ENCODE results near the gene PSG1. TPM values are rescaled to one million over a fixed set of nuclear protein-coding genes. Genes with fewer than 3 reads are reported as not detected.
"Not testable (repeated sequence)": the region's sequence is repeated elsewhere in the genome, so short reads cannot be mapped to it uniquely, and the experiment has no call there.

PSG1 gene
- total RNA-seq, 3 donors from 2014 or later (not counting 1 experiment from before 2014, with no cell fraction given): not detected

- H3K4me1 ChIP-seq (ENCODE audit: control insufficient read depth, insufficient read depth, low read length); H3K9me3 ChIP-seq (ENCODE audit: control insufficient read depth, insufficient read depth, low read length); H3K27ac Mint-ChIP-seq; H3K36me3 Mint-ChIP-seq; DNase-seq; H3K4me3 ChIP-seq (ENCODE audit: low read length); H3K4me3 Mint-ChIP-seq; ATAC-seq; H3K9me3 Mint-ChIP-seq; intact Hi-C loops (cut with micrococcal nuclease); H3K36me3 ChIP-seq (ENCODE audit: control insufficient read depth, insufficient read depth, low read length); H3K4me1 Mint-ChIP-seq; H3K27ac ChIP-seq (ENCODE audit: low read length); H3K27me3 ChIP-seq (ENCODE audit: control insufficient read depth, insufficient read depth, low read length): not testable (repeated sequence)
- peaks cover 27 to 37% of the 10 kb centered on the region in 2 donors for H3K27me3 Mint-ChIP-seq (ENCODE audit: low read depth in 2 of 2)
These were observed 8.4 kb upstream of the PSG1 start for GRCh38 chr19:42887876-42888445.

- peaks cover 32 to 58% of the 10 kb centered on the region in 2 donors for H3K27me3 Mint-ChIP-seq (ENCODE audit: low read depth in 2 of 2)
- H3K36me3 Mint-ChIP-seq; H3K4me1 ChIP-seq (ENCODE audit: control insufficient read depth, insufficient read depth, low read length); H3K27ac ChIP-seq (ENCODE audit: low read length); H3K9me3 ChIP-seq (ENCODE audit: control insufficient read depth, insufficient read depth, low read length); H3K36me3 ChIP-seq (ENCODE audit: control insufficient read depth, insufficient read depth, low read length); ATAC-seq; H3K4me1 Mint-ChIP-seq; H3K4me3 ChIP-seq (ENCODE audit: low read length); H3K27me3 ChIP-seq (ENCODE audit: control insufficient read depth, insufficient read depth, low read length); H3K4me3 Mint-ChIP-seq; intact Hi-C loops (cut with micrococcal nuclease); H3K27ac Mint-ChIP-seq; H3K9me3 Mint-ChIP-seq; DNase-seq: not testable (repeated sequence)
- WGBS (ENCODE audit: insufficient coverage): no CpG with 5 or more reads among the region's 2 CpGs
These were observed 3.2 kb upstream of the PSG1 start for GRCh38 chr19:42882730-42883129.

- H3K9me3 ChIP-seq (ENCODE audit: control insufficient read depth, insufficient read depth, low read length); H3K27ac Mint-ChIP-seq; H3K27ac ChIP-seq (ENCODE audit: low read length); intact Hi-C loops (cut with micrococcal nuclease); H3K4me3 ChIP-seq (ENCODE audit: low read length); H3K36me3 Mint-ChIP-seq; H3K27me3 ChIP-seq (ENCODE audit: control insufficient read depth, insufficient read depth, low read length); H3K36me3 ChIP-seq (ENCODE audit: control insufficient read depth, insufficient read depth, low read length); ATAC-seq; DNase-seq; H3K4me3 Mint-ChIP-seq; H3K9me3 Mint-ChIP-seq; H3K4me1 ChIP-seq (ENCODE audit: control insufficient read depth, insufficient read depth, low read length); H3K4me1 Mint-ChIP-seq: not testable (repeated sequence)
- WGBS (ENCODE audit: insufficient coverage): 59% methylated on average over 4 of the region's 5 CpGs
- H3K27me3 Mint-ChIP-seq (ENCODE audit: low read depth in 2 of 2): peaks cover 28 to 58% of the 10 kb centered on the region in 2 donors
These were observed 2.5 kb upstream of the PSG1 start for GRCh38 chr19:42882010-42882409.

GRCh38 chr19:42881279-42881678, 1.8 kb upstream of the PSG1 start:
- ATAC-seq; H3K4me1 ChIP-seq (ENCODE audit: control insufficient read depth, insufficient read depth, low read length); H3K27me3 ChIP-seq (ENCODE audit: control insufficient read depth, insufficient read depth, low read length); H3K9me3 Mint-ChIP-seq; intact Hi-C loops (cut with micrococcal nuclease); H3K4me3 ChIP-seq (ENCODE audit: low read length); H3K27ac ChIP-seq (ENCODE audit: low read length); H3K36me3 ChIP-seq (ENCODE audit: control insufficient read depth, insufficient read depth, low read length); H3K27ac Mint-ChIP-seq; H3K9me3 ChIP-seq (ENCODE audit: control insufficient read depth, insufficient read depth, low read length); H3K4me3 Mint-ChIP-seq; H3K4me1 Mint-ChIP-seq; H3K36me3 Mint-ChIP-seq: not testable (repeated sequence)
- 70% methylated on average over 8 of the region's 8 CpGs for WGBS (ENCODE audit: insufficient coverage)
- DNase-seq: peak in 1 of 2 donors; percentile 4
- peaks cover 24 to 55% of the 10 kb centered on the region in 2 donors for H3K27me3 Mint-ChIP-seq (ENCODE audit: low read depth in 2 of 2)

GRCh38 chr19:42880621-42881020, 1.1 kb upstream of the PSG1 start:
- H3K27ac Mint-ChIP-seq; H3K4me3 ChIP-seq (ENCODE audit: low read length); H3K36me3 Mint-ChIP-seq; H3K27me3 ChIP-seq (ENCODE audit: control insufficient read depth, insufficient read depth, low read length); H3K9me3 Mint-ChIP-seq; H3K27ac ChIP-seq (ENCODE audit: low read length); H3K9me3 ChIP-seq (ENCODE audit: control insufficient read depth, insufficient read depth, low read length); H3K4me1 Mint-ChIP-seq; H3K36me3 ChIP-seq (ENCODE audit: control insufficient read depth, insufficient read depth, low read length); ATAC-seq; H3K4me3 Mint-ChIP-seq; DNase-seq; intact Hi-C loops (cut with micrococcal nuclease); H3K4me1 ChIP-seq (ENCODE audit: control insufficient read depth, insufficient read depth, low read length): not testable (repeated sequence)
- 87% methylated on average over 7 of the region's 9 CpGs for WGBS (ENCODE audit: insufficient coverage)
- peaks cover 23 to 48% of the 10 kb centered on the region in 2 donors for H3K27me3 Mint-ChIP-seq (ENCODE audit: low read depth in 2 of 2)

GRCh38 chr19:42876596-42876995, 2.9 kb downstream of the PSG1 start:
- H3K9me3 ChIP-seq (ENCODE audit: control insufficient read depth, insufficient read depth, low read length); H3K4me1 ChIP-seq (ENCODE audit: control insufficient read depth, insufficient read depth, low read length); DNase-seq; H3K9me3 Mint-ChIP-seq; H3K4me3 Mint-ChIP-seq; ATAC-seq; H3K27me3 ChIP-seq (ENCODE audit: control insufficient read depth, insufficient read depth, low read length); intact Hi-C loops (cut with micrococcal nuclease); H3K27ac ChIP-seq (ENCODE audit: low read length); H3K36me3 Mint-ChIP-seq; H3K4me1 Mint-ChIP-seq; H3K27ac Mint-ChIP-seq; H3K4me3 ChIP-seq (ENCODE audit: low read length); H3K36me3 ChIP-seq (ENCODE audit: control insufficient read depth, insufficient read depth, low read length): not testable (repeated sequence)
- peaks cover 7 to 21% of the 10 kb centered on the region in 2 donors for H3K27me3 Mint-ChIP-seq (ENCODE audit: low read depth in 2 of 2)

GRCh38 chr19:42875881-42876280, 3.6 kb downstream of the PSG1 start:
- H3K36me3 ChIP-seq (ENCODE audit: control insufficient read depth, insufficient read depth, low read length); H3K9me3 ChIP-seq (ENCODE audit: control insufficient read depth, insufficient read depth, low read length); intact Hi-C loops (cut with micrococcal nuclease); H3K36me3 Mint-ChIP-seq; H3K4me3 Mint-ChIP-seq; ATAC-seq; H3K27ac ChIP-seq (ENCODE audit: low read length); H3K9me3 Mint-ChIP-seq; DNase-seq; H3K4me1 ChIP-seq (ENCODE audit: control insufficient read depth, insufficient read depth, low read length); H3K27me3 ChIP-seq (ENCODE audit: control insufficient read depth, insufficient read depth, low read length); H3K27ac Mint-ChIP-seq; H3K4me3 ChIP-seq (ENCODE audit: low read length); H3K4me1 Mint-ChIP-seq: not testable (repeated sequence)
- H3K27me3 Mint-ChIP-seq (ENCODE audit: low read depth in 2 of 2): peaks cover 7 to 28% of the 10 kb centered on the region in 2 donors
- 50% methylated on average over 1 of the region's 1 CpG for WGBS (ENCODE audit: insufficient coverage)

GRCh38 chr19:42874901-42875813, 4.4 kb downstream of the PSG1 start:
- H3K4me1 ChIP-seq (ENCODE audit: control insufficient read depth, insufficient read depth, low read length); H3K27me3 ChIP-seq (ENCODE audit: control insufficient read depth, insufficient read depth, low read length); H3K9me3 Mint-ChIP-seq; H3K27ac Mint-ChIP-seq; H3K4me3 ChIP-seq (ENCODE audit: low read length); DNase-seq; ATAC-seq; H3K27ac ChIP-seq (ENCODE audit: low read length); H3K36me3 Mint-ChIP-seq; intact Hi-C loops (cut with micrococcal nuclease); H3K4me1 Mint-ChIP-seq; H3K4me3 Mint-ChIP-seq; H3K9me3 ChIP-seq (ENCODE audit: control insufficient read depth, insufficient read depth, low read length); H3K36me3 ChIP-seq (ENCODE audit: control insufficient read depth, insufficient read depth, low read length): not testable (repeated sequence)
- WGBS (ENCODE audit: insufficient coverage): 89% methylated on average over 2 of the region's 4 CpGs
- peaks cover 6 to 34% of the 10 kb centered on the region in 2 donors for H3K27me3 Mint-ChIP-seq (ENCODE audit: low read depth in 2 of 2)
